Activated CD4-positive, alpha-beta T cell treated with anti-CD3 and anti-CD28 coated beads for 24 hours (primary cell): ENCODE results near the gene HSD17B7.
A peak's percentile ranks its signal among the peaks of the same experiment; 100 is the strongest.
"Not testable (repeated sequence)": the region's sequence is repeated elsewhere in the genome, so short reads cannot be mapped to it uniquely, and the experiment has no call there.

Experiments
- DNase-seq, 2 donors: peaks; one replicate each; pipeline ENCODE4 v3.0.0-alpha.2; 2020; ENCODE audit warnings: low read depth in 2 of 2

HSD17B7 gene

DNA sequence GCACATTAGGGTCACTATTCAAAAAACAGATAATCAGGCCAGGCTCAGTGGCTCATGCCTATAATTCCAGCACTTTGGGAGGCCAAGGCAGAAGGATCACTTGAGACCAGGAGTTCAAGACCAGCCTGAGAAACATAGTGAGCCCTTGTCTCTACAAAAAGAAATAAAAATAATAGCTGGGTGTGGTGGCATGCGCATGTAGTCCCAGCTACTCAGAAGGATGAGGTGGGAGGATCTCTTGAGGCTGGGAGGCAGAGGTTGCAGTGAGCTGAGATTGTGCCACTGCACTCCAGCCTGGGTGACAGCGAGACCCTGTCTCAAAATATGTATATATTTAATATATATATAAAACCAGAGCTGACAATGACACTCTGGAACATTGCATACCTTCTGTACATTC lies 21.9 kb downstream of the HSD17B7 start:
- DNase-seq, result not testable (repeated sequence)

DNA sequence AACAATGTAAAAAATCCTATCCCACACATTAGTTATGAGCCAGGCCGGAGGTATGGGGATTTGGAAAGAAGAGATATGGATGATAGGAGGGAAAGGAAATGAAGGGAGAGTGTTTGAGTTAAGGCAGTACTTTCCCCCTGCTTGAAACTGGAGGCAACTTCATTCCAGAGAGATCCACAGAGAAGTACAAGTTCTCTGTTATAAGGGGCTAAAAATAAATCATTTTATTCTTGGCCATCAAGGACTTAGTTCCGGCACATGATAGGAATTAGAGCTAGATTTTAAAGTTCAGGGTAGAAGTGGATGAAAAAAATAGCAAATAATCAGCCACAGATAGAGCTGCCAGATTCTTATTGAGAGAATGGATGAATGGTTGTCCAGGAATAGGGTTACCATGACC lies 27.6 kb downstream of the HSD17B7 start:
- DNase-seq, result not testable (repeated sequence)

DNA sequence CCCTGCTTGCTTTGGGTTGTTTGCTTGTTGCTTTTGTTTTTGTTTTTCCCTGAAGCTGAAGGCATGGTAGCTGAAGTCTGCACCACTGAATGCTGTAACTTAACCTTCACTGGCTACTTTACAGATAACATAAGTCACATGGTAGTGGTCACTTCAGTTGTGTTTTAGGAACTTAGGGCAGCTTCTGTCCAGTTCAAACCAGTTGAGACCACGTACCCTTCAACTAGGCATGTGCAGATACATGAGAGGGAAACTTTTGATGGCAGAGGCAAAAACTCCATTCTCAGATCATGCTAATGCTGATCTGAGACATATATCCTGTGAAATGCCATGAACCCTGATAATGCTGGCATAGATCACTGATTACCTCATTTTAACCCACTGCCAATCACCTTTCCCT lies 28.2 kb downstream of the HSD17B7 start:
- DNase-seq, result not testable (repeated sequence)

- DNase-seq, result no peak
These were observed 32.1 kb downstream of the HSD17B7 start for GRCh38 chr1:162822391-162823200.

DNA sequence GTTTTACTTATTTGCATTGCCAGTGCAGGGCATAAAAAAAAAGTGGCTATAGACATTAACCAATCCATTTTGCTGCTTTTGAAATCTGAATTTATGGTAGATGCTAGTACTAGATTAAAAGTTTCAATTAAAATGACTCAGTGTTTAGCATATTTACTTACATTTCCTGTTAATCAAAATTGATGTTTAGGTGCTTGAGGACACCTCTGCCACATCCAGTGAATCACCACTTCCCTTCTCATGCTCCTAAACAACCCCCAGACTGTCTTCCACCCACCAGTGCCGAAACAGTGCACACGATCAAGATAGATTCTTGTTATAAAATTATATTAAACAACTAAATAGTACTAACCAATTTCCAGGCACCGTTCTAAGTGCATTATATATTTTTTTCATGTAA lies 32.7 kb downstream of the HSD17B7 start:
- no peak for DNase-seq

- no peak for DNase-seq
These were observed 33.4 kb downstream of the HSD17B7 start for GRCh38 chr1:162823771-162824525.

- no peak for DNase-seq
These were observed 38.8 kb downstream of the HSD17B7 start for GRCh38 chr1:162829268-162829667.

- no peak for DNase-seq
These were observed 42.0 kb downstream of the HSD17B7 start for GRCh38 chr1:162832470-162832869.

- DNase-seq, result no peak
These were observed 44.8 kb downstream of the HSD17B7 start for GRCh38 chr1:162835157-162835899.

- no peak for DNase-seq
These were observed 48.4 kb downstream of the HSD17B7 start for GRCh38 chr1:162838863-162839262.

DNA sequence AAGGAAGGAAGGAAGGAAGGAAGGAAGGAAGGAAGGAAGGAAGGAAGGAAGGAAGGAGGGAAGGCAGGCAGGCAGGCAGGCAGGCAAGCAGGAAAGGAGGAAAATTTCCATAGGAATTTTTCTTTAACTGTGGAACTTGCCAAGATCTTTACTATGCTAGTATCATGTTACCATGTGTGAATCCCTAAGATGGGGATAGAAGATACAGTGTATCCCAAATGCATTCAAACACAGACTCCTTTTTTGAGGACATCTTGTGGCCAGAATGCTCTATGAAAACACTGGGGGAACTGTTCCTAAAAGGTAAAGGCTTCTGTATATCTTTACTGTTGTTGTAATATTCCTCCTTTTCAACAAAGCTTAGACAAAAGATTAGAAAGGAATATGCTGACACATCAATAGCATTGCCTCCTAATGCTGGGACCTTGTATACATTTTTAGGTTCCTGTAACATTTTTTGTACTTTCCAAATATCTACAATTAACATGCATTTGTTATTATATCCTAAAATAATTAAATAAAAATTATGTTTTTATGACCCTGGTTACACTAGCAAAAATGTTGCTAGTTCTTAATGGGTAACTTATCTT lies 49.8 kb downstream of the HSD17B7 start:
- DNase-seq, result no peak

DNA sequence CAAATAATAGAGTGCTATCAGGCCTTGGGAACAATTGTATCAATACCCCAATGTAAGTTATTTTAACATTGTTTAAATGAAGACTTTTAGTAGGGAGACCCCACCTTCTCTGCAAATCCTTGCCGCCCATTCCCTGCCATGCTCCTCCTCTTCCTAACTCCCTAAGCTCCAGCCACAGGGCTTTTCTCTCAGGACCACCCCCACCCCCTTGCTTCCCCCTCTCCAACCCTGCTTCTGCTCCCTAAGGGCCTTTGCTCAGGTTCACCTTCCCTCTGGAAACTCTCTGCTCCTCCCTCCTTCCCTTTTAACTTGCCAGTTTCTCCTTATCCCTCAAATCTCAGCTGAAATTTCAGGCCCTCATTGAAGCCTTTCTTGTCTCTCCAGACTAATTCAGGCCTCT lies 53.7 kb downstream of the HSD17B7 start:
- no peak for DNase-seq

DNA sequence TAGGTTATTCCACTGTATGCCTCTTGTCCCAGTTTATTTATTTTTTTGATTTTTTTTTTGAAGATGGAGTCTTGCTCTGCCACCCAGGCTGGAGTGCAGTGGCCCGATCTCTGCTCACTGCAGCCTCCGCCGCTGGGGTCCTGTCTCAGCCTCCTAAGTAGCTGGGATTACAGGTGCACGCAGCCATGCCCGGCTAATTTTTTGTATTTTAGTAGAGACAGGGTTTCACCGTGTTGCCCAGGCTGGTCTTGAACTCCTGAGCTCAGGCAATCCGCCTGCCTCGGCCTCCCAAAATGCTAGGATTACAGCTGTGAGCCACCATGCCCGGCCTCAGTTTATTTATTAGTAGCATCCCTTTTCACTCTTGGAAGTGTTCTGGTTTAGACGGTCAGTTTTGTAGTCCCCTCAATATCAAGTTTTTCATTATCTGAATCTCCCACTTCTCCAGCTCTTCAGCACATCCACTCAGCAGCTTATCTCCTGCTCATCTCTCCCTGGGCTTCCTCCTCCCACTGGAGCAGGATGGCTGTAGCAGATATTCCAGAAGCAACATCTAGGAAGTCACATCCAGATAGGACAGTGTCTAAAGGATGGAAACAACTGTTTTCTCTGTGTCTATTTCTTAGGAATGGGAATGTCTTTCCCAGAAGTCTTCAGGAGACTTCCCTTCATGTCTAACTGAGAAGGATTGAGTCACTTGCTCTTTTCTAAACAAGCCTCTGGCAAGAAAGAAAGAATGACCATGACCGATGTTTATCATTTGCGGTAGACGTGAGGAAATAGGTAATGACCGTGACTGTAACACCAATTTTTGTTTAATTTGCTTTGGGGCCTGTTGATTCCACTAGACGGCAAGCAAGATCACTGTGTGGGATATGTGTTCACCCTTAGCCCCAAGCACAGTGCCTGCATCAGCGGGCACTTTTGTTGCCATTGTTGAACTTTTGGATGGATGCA lies 56.0 kb downstream of the HSD17B7 start:
- DNase-seq, result no peak

GRCh38 chr1:162847839-162848453 lies 57.4 kb downstream of the HSD17B7 start:
- DNase-seq, result peak; percentile 78 to 81

DNA sequence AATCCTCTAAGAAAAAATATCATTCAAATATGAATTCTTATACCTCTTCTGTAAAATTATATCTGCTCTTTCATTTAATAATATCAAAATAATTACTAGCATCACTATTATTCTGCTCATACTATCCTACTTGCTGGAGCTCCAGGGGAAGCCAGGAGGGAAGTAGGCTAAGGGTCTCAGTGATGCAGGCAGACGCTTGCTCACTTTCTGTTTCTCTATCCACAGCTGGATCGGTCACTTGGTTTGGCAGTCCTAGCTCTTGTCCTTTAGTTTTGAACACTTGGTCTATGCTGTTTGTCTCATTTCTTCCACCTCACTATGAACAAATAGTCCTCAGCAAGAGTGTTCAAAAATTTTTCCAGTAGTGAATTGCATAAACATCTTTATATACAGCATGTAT lies 59.2 kb downstream of the HSD17B7 start:
- DNase-seq, result no peak

DNA sequence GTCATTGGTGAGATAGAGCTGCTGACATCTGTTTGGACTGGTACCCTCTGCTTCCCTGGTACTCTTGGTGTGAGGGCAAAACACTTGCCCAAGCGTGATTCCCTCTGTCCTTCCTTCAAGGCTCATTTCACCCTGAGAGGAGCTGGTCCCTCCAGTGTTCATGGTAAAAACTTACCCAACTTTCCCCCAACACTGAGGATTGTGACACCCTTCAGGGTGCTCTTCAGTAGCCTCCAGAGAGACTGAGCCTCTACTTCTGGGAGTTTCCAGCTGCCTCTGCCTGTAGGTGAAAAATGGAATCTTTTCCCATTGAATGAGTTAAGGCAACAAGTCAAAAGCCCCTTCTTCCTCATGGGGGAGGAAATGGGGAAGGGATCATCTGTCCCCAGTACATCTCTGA lies 60.8 kb downstream of the HSD17B7 start:
- no peak for DNase-seq

GRCh38 chr1:162854245-162854882 lies 63.9 kb downstream of the HSD17B7 start:
- DNase-seq, result peak; percentile 23 to 30

GRCh38 chr1:162855461-162856150 lies 65.1 kb downstream of the HSD17B7 start:
- DNase-seq, result no peak

DNA sequence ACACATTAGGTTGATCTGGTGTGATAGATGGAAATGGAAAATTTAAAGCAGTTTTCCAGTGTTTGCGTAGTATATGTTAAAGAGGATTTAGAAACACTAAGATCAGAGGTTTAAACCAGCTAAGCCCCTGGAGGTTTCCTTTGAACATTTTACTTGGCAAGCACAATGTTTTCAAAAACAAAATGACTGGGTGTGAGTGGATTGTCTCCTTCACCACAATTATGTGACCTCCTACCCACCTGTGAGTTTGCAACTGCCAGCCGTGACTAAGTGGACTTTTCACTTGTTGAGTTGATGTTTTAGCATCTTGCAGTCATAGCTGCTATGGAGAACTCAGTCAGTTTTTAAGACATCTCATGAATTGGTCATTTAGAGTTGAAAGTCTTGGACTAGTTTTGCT lies 65.8 kb downstream of the HSD17B7 start:
- no peak for DNase-seq
